ENCODE results near the gene DLEC1.

Gene DLEC1

GRCh38 chr3:38108649-38109579 is 69.9 kb downstream of the DLEC1 start:
- POLR2A ChIA-PET (ENCODE audit: low non-redundant PET), result no interaction called here
- no peak for DNase-seq (ENCODE audit: low spot score)
- CTCF ChIA-PET, result interaction anchor here (0.6 kb wide), 1 partner anchor 372 kb away, joined by 3 read pairs; no protein-coding TSS in a partner anchor
- H3K27ac ChIP-seq, result no peak overlapping the region
- no peak for TF ChIP-seq CTCF (conservative IDR thresholded peaks at IDR 0.05; ENCODE audit: low read depth)

- TF ChIP-seq CTCF (conservative IDR thresholded peaks at IDR 0.05; ENCODE audit: low read depth), result no peak
- H3K27ac ChIP-seq, result no peak overlapping the region
- POLR2A ChIA-PET (ENCODE audit: low non-redundant PET), result no interaction called here
- no peak for DNase-seq (ENCODE audit: low spot score)
- CTCF ChIA-PET, result interaction anchor here (0.6 to 0.7 kb wide), 2 partner anchors 14 to 142 kb away, joined by 3 read pairs; no protein-coding TSS in a partner anchor
These were observed 70.7 kb downstream of the DLEC1 start for GRCh38 chr3:38109580-38110313.

- CTCF ChIA-PET, result interaction anchor here (0.6 to 0.7 kb wide), 2 partner anchors 14 to 143 kb away, joined by 3 read pairs; no protein-coding TSS in a partner anchor
- DNase-seq (ENCODE audit: low spot score), result no peak
- TF ChIP-seq CTCF (conservative IDR thresholded peaks at IDR 0.05; ENCODE audit: low read depth), result no peak
- POLR2A ChIA-PET (ENCODE audit: low non-redundant PET), result no interaction called here
- H3K27ac ChIP-seq, result no peak overlapping the region
These were observed 71.5 kb downstream of the DLEC1 start for GRCh38 chr3:38110314-38111050.

GRCh38 chr3:38111201-38111600 is 72.2 kb downstream of the DLEC1 start:
- POLR2A ChIA-PET (ENCODE audit: low non-redundant PET), result no interaction called here
- CTCF ChIA-PET, result no interaction called here
- no peak for TF ChIP-seq CTCF (conservative IDR thresholded peaks at IDR 0.05; ENCODE audit: low read depth)
- no peak for DNase-seq (ENCODE audit: low spot score)
- H3K27ac ChIP-seq, result no peak overlapping the region

GRCh38 chr3:38111696-38112377 is 72.8 kb downstream of the DLEC1 start:
- TF ChIP-seq CTCF (conservative IDR thresholded peaks at IDR 0.05; ENCODE audit: low read depth), result no peak
- ChIA-PET CTCF (no interaction called here), POLR2A (ENCODE audit: low non-redundant PET) (interaction anchor here (0.6 kb wide), 1 partner anchor 447 kb away, joined by 15 read pairs; no protein-coding TSS in a partner anchor)
- no peak for DNase-seq (ENCODE audit: low spot score)
- no peak overlapping the region for H3K27ac ChIP-seq

Measured in RWPE1 (cell line).